Measurements from ENCODE around the gene MESP1.

MESP1 gene

DNA sequence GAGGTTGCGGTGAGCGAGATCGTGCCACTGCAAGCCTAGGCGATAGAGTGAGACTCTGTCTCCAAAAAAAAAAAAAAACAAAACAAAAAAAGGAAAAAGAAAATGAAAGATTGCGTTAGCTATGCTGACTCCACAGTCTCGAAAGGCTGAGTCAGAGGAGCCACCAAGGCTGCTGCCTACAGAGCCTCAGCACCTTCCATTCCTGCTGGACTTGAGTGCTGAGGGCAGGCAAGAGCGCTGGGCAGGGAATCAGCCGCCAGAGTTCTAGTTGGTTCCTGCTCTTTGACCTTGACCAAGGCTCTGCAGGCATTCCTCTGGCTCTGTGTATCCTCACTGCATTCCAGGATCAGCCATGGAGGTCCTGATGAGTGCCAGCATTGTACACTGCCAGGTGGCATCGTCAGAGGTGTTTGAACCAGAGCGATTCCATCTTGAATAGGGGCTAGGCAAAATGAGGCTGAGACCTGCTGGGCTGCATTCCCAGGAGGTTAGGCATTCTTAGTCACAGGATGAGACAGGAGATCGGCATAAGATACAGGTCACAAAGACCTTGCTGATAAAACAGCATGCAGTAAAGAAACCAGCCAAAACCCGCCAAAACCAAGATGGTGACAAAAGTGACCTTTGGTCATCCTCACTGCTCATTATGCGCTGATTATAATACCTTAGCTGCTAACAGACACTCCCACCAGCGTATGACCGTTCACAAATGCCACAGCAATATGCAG lies 31.0 kb upstream of the MESP1 start:
- no peak overlapping the region for H3K27ac ChIP-seq (ENCODE audit: low read depth, low read length)
- peaks cover 0 to 5% (median 0%) of the 10 kb centered on the region in 5 donors for H3K27me3 ChIP-seq (ENCODE audit: control insufficient read depth in 5 of 5, insufficient read depth in 4 of 5, low read length in 5 of 5)
- no peak overlapping the region for H3K9ac ChIP-seq (ENCODE audit: low read length in 5 of 5)
- H3K9me3 ChIP-seq (ENCODE audit: control insufficient read depth in 5 of 5, low read length in 5 of 5) = no peaks in the 10 kb centered on the region
- H3K4me1 ChIP-seq (ENCODE audit: control insufficient read depth in 5 of 5, insufficient read depth in 5 of 5, low read length in 5 of 5) = peaks cover 2 to 21% (median 6%) of the 10 kb centered on the region in 5 donors
- no peak overlapping the region for H3K4me3 ChIP-seq (ENCODE audit: low read depth in 1 of 5, low read length in 5 of 5)
- H3K36me3 ChIP-seq (ENCODE audit: control insufficient read depth in 5 of 5, insufficient read depth in 5 of 5, low read length in 5 of 5) = peaks cover 0 to 3% (median 0%) of the 10 kb centered on the region in 5 donors

DNA sequence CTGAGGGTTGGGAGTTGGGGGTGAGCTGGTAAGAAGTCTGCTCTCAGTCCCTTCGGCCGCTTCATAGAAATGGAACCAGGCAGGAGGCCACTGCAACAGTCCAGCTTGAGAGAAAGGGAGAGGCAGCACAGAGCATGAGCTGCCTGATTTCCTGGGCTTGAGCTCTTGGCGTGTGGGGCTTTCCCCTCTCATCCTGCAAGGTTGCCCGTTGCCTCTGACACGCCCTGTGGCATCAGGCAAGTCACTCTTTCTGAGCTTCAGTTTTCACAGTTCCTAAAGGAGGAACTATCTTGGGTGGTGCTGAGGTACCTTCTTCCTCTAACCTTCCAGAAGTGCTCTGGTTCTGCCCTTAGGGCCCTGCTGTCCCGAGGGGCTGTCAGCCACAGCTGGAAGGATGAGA lies 30.0 kb upstream of the MESP1 start:
- Histone ChIP-seq H3K27ac (ENCODE audit: low read depth, low read length) (no peak overlapping the region), H3K4me3 (ENCODE audit: low read depth in 1 of 5, low read length in 5 of 5) (no peak overlapping the region), H3K9ac (ENCODE audit: low read length in 5 of 5) (no peak overlapping the region), H3K9me3 (ENCODE audit: control insufficient read depth in 5 of 5, low read length in 5 of 5) (no peaks in the 10 kb centered on the region), H3K36me3 (ENCODE audit: control insufficient read depth in 5 of 5, insufficient read depth in 5 of 5, low read length in 5 of 5) (peaks cover 0 to 3% (median 0%) of the 10 kb centered on the region in 5 donors), H3K27me3 (ENCODE audit: control insufficient read depth in 5 of 5, insufficient read depth in 4 of 5, low read length in 5 of 5) (peaks cover 0 to 5% (median 0%) of the 10 kb centered on the region in 5 donors), H3K4me1 (ENCODE audit: control insufficient read depth in 5 of 5, insufficient read depth in 5 of 5, low read length in 5 of 5) (peaks cover 2 to 31% (median 15%) of the 10 kb centered on the region in 5 donors)

DNA sequence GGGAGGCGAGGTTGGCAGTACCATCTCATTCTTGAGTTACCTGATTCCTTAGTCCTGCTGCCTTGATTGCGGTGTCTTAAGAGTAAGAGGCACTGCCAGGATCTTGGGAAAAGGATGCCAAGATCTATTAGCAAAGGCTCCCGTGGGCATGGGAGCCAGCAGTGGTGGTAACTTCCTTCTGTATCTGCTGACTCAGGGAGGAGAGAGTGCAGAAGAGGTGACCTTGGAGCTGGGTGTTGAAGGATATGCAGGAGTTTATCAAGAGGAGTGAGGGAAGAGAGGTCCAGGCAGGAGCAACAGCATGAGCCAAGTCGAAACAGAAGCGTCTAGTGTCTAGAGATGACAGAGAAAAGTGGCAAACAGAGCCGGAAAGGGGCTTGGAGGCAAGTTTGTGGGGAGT lies 29.6 kb upstream of the MESP1 start:
- peaks cover 0 to 5% (median 0%) of the 10 kb centered on the region in 5 donors for H3K27me3 ChIP-seq (ENCODE audit: control insufficient read depth in 5 of 5, insufficient read depth in 4 of 5, low read length in 5 of 5)
- H3K9me3 ChIP-seq (ENCODE audit: control insufficient read depth in 5 of 5, low read length in 5 of 5) = no peaks in the 10 kb centered on the region
- H3K27ac ChIP-seq (ENCODE audit: low read depth, low read length) = no peak overlapping the region
- no peak overlapping the region for H3K9ac ChIP-seq (ENCODE audit: low read length in 5 of 5)
- H3K4me3 ChIP-seq (ENCODE audit: low read depth in 1 of 5, low read length in 5 of 5) = no peak overlapping the region
- H3K4me1 ChIP-seq (ENCODE audit: control insufficient read depth in 5 of 5, insufficient read depth in 5 of 5, low read length in 5 of 5) = peaks cover 2 to 36% (median 19%) of the 10 kb centered on the region in 5 donors
- peaks cover 0 to 3% (median 0%) of the 10 kb centered on the region in 5 donors for H3K36me3 ChIP-seq (ENCODE audit: control insufficient read depth in 5 of 5, insufficient read depth in 5 of 5, low read length in 5 of 5)

DNA sequence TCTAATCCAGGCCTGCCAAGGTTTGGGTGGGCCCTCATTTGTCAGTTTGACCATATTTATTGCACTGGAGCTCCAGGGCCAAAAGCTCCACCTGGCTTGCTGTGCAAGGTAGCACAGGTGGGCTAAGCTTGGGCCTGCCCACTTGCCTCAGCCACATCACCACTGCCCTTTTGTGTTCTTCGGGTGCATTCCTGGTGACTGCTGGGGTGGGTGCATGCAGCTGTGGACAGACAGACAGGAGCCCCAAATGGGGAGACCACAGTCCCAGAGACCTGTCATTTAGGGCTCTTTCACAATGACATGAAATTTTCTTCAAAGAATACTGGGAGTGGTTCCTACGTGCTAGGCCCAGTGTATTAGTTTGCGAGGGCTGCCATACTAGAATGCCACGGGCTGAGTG lies 27.8 kb upstream of the MESP1 start:
- Histone ChIP-seq H3K4me3 (ENCODE audit: low read depth in 1 of 5, low read length in 5 of 5) (no peak overlapping the region), H3K9ac (ENCODE audit: low read length in 5 of 5) (no peak overlapping the region), H3K9me3 (ENCODE audit: control insufficient read depth in 5 of 5, low read length in 5 of 5) (no peaks in the 10 kb centered on the region), H3K4me1 (ENCODE audit: control insufficient read depth in 5 of 5, insufficient read depth in 5 of 5, low read length in 5 of 5) (peaks cover 2 to 38% (median 21%) of the 10 kb centered on the region in 5 donors), H3K27me3 (ENCODE audit: control insufficient read depth in 5 of 5, insufficient read depth in 4 of 5, low read length in 5 of 5) (peaks cover 0 to 5% (median 0%) of the 10 kb centered on the region in 5 donors), H3K36me3 (ENCODE audit: control insufficient read depth in 5 of 5, insufficient read depth in 5 of 5, low read length in 5 of 5) (no peaks in the 10 kb centered on the region), H3K27ac (ENCODE audit: low read depth, low read length) (no peak overlapping the region)

DNA sequence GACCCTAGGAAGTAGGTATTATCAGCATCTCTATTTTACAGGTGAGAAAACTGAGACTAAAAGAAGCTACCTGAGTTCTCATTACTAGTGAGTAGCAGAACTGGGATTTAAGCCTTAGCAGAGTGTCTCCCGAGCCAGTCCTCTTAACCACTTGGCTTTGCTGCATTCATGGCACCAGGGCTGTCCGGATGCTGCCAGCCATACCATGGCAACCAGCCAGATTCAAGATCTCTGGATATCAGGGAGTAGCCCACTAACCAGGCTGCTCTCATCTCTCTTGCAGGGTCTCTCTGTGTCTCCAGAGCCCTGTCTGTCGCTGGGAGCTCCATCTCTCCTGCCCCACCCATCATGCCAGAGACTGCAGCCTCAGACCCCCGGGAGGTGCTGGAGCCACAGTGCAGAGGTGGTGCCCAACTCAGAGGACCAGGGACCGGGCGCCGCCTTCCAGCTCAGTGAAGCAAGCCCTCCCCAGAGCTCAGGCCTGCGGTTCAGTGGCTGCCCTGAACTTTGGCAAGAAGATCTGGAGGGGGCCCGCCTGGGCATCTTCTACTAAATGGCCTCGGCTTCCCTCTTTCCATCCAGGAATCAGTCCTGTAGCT lies 26.8 kb upstream of the MESP1 start:
- H3K27ac ChIP-seq (ENCODE audit: low read depth, low read length) = no peak overlapping the region
- peaks cover 2 to 38% (median 21%) of the 10 kb centered on the region in 5 donors for H3K4me1 ChIP-seq (ENCODE audit: control insufficient read depth in 5 of 5, insufficient read depth in 5 of 5, low read length in 5 of 5)
- H3K9ac ChIP-seq (ENCODE audit: low read length in 5 of 5) = no peak overlapping the region
- H3K9me3 ChIP-seq (ENCODE audit: control insufficient read depth in 5 of 5, low read length in 5 of 5) = no peaks in the 10 kb centered on the region
- no peaks in the 10 kb centered on the region for H3K36me3 ChIP-seq (ENCODE audit: control insufficient read depth in 5 of 5, insufficient read depth in 5 of 5, low read length in 5 of 5)
- H3K27me3 ChIP-seq (ENCODE audit: control insufficient read depth in 5 of 5, insufficient read depth in 4 of 5, low read length in 5 of 5) = peaks cover 0 to 5% (median 0%) of the 10 kb centered on the region in 5 donors
- no peak overlapping the region for H3K4me3 ChIP-seq (ENCODE audit: low read depth in 1 of 5, low read length in 5 of 5)

DNA sequence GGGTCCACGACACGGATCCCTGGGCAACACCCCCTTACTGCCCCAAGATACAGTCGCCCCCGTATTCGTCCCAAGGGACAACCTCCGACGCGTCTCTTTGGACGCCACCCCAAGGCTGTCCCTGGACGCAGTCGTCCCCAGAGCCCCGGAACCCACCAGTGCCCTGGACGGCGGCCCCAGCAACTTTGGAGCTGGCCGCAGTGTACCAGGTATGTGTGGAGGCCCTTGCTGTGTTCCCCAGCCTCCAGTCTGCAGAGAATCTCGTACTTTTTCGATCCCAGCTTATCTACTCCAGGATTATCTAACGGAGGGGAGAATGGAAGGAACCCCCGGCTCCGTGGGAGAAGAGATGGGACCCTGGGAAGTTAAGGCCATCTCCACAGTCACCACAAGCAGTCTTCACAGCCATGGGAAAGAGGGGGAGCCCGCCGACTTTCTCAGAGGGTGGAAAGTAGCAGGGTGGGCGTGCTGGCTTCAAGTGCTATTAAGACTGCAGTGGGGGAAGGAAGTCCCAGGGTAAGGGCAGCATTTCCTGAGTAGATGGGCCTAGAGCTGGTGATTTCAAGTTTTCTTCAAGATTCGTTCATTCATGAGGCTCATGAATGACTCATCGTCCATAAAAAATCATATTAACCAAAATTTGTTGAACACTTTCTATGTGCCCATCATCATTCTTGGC lies 26.2 kb upstream of the MESP1 start:
- Histone ChIP-seq H3K27ac (ENCODE audit: low read depth, low read length) (no peak overlapping the region), H3K27me3 (ENCODE audit: control insufficient read depth in 5 of 5, insufficient read depth in 4 of 5, low read length in 5 of 5) (peaks cover 0 to 5% (median 0%) of the 10 kb centered on the region in 5 donors), H3K9me3 (ENCODE audit: control insufficient read depth in 5 of 5, low read length in 5 of 5) (no peaks in the 10 kb centered on the region), H3K36me3 (ENCODE audit: control insufficient read depth in 5 of 5, insufficient read depth in 5 of 5, low read length in 5 of 5) (no peaks in the 10 kb centered on the region), H3K4me1 (ENCODE audit: control insufficient read depth in 5 of 5, insufficient read depth in 5 of 5, low read length in 5 of 5) (peaks cover 2 to 38% (median 21%) of the 10 kb centered on the region in 5 donors), H3K4me3 (ENCODE audit: low read depth in 1 of 5, low read length in 5 of 5) (peak overlapping the region in 3 of 5 donors; percentile 56 to 71 (median 58)), H3K9ac (ENCODE audit: low read length in 5 of 5) (peak overlapping the region in 1 of 5 donors; percentile 56)

DNA sequence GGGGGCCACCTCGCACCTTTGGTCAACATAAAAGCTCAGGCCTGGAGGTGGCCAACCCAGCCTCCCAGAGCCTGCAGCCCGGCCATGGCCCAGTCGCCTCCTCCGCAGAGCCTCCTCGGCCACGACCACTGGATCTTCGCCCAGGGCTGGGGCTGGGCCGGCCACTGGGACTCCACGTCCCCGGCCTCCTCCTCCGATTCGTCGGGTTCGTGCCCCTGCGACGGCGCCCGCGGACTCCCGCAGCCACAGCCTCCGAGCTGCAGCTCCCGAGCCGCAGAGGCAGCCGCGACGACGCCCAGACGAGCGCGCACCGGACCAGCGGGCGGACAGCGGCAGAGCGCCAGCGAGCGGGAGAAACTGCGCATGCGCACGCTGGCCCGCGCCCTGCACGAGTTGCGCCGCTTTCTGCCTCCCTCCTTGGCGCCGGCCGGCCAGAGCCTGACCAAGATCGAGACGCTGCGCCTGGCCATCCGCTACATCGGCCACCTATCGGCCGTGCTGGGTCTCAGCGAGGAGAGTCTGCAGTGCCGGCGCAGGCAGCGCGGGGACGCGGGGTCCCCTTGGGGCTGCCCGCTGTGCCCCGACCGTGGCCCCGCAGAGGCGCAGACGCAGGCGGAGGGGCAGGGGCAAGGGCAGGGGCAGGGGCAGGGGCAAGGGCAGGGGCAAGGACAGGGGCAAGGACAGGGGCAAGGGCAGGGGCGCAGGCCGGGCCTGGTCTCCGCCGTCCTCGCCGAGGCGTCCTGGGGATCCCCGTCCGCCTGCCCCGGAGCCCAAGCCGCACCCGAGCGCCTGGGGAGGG lies 25.4 kb upstream of the MESP1 start, which contains the start of gene MESP2:
Gene MESP2, plus strand, starts transcription at position 59 of the 799 bp plus-strand sequence. Its CDS starts 26 bp downstream, at position 85.
- Histone ChIP-seq H3K27me3 (ENCODE audit: control insufficient read depth in 5 of 5, insufficient read depth in 4 of 5, low read length in 5 of 5) (peaks cover 0 to 5% (median 0%) of the 10 kb centered on the region in 5 donors), H3K9ac (ENCODE audit: low read length in 5 of 5) (peak within 1 kb of the TSS in 2 of 5 donors; percentile 20 to 56), H3K4me3 (ENCODE audit: low read depth in 1 of 5, low read length in 5 of 5) (peak within 1 kb of the TSS in 4 of 5 donors; percentile 48 to 71 (median 57)), H3K9me3 (ENCODE audit: control insufficient read depth in 5 of 5, low read length in 5 of 5) (no peaks in the 10 kb centered on the region), H3K4me1 (ENCODE audit: control insufficient read depth in 5 of 5, insufficient read depth in 5 of 5, low read length in 5 of 5) (peaks cover 2 to 32% (median 21%) of the 10 kb centered on the region in 5 donors), H3K27ac (ENCODE audit: low read depth, low read length) (no peak within 1 kb of the TSS), H3K36me3 (ENCODE audit: control insufficient read depth in 5 of 5, insufficient read depth in 5 of 5, low read length in 5 of 5) (no peaks in the 10 kb centered on the region)

DNA sequence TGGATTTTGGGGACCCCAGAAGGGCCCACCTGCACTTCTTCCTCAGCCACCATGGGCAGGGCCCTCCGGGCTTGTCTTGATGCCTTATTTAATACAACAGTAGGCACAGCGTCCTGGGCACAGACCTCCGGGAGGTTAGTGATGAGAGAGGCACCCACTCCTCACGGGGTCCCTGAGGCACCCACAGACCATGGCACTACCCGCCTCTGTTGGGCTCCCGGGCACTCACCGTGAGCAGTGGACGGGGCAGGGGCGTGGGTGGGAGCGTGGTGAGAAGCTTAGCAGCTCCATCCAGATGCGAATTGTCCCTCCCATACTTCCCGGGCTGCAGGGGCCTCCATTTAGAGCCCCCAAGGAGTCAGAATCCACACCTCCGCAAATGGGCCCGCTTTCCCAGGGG lies 24.8 kb upstream of the MESP1 start:
- peaks cover 2 to 28% (median 21%) of the 10 kb centered on the region in 5 donors for H3K4me1 ChIP-seq (ENCODE audit: control insufficient read depth in 5 of 5, insufficient read depth in 5 of 5, low read length in 5 of 5)
- peak overlapping the region in 4 of 5 donors; percentile 48 to 71 (median 57) for H3K4me3 ChIP-seq (ENCODE audit: low read depth in 1 of 5, low read length in 5 of 5)
- H3K36me3 ChIP-seq (ENCODE audit: control insufficient read depth in 5 of 5, insufficient read depth in 5 of 5, low read length in 5 of 5) = no peaks in the 10 kb centered on the region
- H3K9ac ChIP-seq (ENCODE audit: low read length in 5 of 5) = no peak overlapping the region
- H3K9me3 ChIP-seq (ENCODE audit: control insufficient read depth in 5 of 5, low read length in 5 of 5) = no peaks in the 10 kb centered on the region
- H3K27me3 ChIP-seq (ENCODE audit: control insufficient read depth in 5 of 5, insufficient read depth in 4 of 5, low read length in 5 of 5) = peaks cover 0 to 2% (median 0%) of the 10 kb centered on the region in 5 donors
- no peak overlapping the region for H3K27ac ChIP-seq (ENCODE audit: low read depth, low read length)

DNA sequence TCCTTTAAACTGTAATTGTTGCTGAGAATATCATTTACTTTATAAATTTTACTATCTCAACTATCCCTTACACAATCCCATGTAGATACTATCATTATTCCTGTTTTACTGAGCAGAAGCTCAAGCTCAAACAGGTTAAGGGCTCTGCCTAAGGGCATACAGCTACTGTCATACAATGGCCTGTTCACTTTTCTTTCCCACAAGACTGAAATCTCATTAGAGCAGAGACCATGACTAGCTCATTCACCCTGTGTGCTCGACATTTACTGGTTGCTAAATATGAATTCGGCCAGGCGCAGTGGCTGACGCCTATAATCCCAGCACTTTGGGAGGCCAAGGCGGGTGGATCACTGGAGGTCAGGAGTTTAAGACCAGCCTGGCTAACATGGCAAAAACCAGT lies 23.4 kb upstream of the MESP1 start:
- no peaks in the 10 kb centered on the region for H3K27me3 ChIP-seq (ENCODE audit: control insufficient read depth in 5 of 5, insufficient read depth in 4 of 5, low read length in 5 of 5)
- H3K36me3 ChIP-seq (ENCODE audit: control insufficient read depth in 5 of 5, insufficient read depth in 5 of 5, low read length in 5 of 5) = no peaks in the 10 kb centered on the region
- H3K4me3 ChIP-seq (ENCODE audit: low read depth in 1 of 5, low read length in 5 of 5) = no peak overlapping the region
- peaks cover 2 to 26% (median 21%) of the 10 kb centered on the region in 5 donors for H3K4me1 ChIP-seq (ENCODE audit: control insufficient read depth in 5 of 5, insufficient read depth in 5 of 5, low read length in 5 of 5)
- no peak overlapping the region for H3K27ac ChIP-seq (ENCODE audit: low read depth, low read length)
- H3K9ac ChIP-seq (ENCODE audit: low read length in 5 of 5) = no peak overlapping the region
- H3K9me3 ChIP-seq (ENCODE audit: control insufficient read depth in 5 of 5, low read length in 5 of 5) = no peaks in the 10 kb centered on the region
